ENCODE data around the gene CDC7. TPM values are rescaled to one million over a fixed set of nuclear protein-coding genes. Genes with fewer than 3 reads are reported as not detected.

Gene CDC7
- total RNA-seq, 1 donor from 2014 or later: 16.3 TPM

DNA sequence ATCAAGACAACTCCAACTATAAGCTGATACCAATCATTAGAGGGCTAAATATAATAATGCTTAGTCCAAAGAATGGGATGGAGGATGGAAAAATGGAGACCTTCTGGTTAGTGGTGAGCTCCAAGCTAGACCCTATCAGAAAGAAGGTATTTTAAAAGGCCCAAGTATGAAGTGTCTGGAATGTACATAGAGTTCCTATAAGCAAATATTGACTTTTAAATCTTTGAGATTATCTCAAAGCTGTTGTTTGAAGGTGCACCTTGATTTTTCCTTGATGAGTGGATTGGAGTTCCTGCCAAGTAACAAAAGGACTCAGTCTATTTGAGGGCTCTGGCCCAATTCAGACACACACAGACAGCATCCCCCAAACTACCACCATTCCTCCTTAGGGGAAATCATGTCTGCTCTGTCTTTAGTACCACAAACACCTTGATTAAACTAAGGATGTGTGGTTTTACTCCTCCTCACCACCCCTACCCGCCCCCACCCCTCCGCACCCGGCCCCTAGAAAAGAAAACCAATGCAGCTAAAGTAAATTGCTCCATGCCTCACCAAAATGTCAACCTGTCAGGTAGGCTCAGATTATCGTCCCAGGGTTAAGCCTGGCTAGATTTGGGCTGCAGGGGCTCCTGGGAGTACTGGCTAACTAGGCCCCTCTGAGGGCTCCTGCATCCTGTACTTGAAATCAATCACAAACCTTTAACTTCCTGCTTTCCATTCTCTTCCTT lies 59.4 kb downstream of the CDC7 start:
- no peak for DNase-seq (ENCODE audit: low spot score in 2 of 2, unreplicated experiment in 2 of 2)
- H3K4me3 Mint-ChIP-seq: no peak overlapping the region
- no peaks in the 10 kb centered on the region for H3K27me3 Mint-ChIP-seq (ENCODE audit: low read depth)
- no peaks in the 10 kb centered on the region for H3K36me3 Mint-ChIP-seq
- H3K27ac Mint-ChIP-seq: no peak overlapping the region
- peaks cover 33% of the 10 kb centered on the region for H3K4me1 Mint-ChIP-seq
- peaks cover 8% of the 10 kb centered on the region for H3K9me3 Mint-ChIP-seq
- TF ChIP-seq, protein P1, sequence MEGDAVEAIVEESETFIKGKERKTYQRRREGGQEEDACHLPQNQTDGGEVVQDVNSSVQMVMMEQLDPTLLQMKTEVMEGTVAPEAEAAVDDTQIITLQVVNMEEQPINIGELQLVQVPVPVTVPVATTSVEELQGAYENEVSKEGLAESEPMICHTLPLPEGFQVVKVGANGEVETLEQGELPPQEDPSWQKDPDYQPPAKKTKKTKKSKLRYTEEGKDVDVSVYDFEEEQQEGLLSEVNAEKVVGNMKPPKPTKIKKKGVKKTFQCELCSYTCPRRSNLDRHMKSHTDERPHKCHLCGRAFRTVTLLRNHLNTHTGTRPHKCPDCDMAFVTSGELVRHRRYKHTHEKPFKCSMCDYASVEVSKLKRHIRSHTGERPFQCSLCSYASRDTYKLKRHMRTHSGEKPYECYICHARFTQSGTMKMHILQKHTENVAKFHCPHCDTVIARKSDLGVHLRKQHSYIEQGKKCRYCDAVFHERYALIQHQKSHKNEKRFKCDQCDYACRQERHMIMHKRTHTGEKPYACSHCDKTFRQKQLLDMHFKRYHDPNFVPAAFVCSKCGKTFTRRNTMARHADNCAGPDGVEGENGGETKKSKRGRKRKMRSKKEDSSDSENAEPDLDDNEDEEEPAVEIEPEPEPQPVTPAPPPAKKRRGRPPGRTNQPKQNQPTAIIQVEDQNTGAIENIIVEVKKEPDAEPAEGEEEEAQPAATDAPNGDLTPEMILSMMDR (IDR thresholded peaks at IDR 0.05; ENCODE audit: unreplicated experiment): no peak

DNA sequence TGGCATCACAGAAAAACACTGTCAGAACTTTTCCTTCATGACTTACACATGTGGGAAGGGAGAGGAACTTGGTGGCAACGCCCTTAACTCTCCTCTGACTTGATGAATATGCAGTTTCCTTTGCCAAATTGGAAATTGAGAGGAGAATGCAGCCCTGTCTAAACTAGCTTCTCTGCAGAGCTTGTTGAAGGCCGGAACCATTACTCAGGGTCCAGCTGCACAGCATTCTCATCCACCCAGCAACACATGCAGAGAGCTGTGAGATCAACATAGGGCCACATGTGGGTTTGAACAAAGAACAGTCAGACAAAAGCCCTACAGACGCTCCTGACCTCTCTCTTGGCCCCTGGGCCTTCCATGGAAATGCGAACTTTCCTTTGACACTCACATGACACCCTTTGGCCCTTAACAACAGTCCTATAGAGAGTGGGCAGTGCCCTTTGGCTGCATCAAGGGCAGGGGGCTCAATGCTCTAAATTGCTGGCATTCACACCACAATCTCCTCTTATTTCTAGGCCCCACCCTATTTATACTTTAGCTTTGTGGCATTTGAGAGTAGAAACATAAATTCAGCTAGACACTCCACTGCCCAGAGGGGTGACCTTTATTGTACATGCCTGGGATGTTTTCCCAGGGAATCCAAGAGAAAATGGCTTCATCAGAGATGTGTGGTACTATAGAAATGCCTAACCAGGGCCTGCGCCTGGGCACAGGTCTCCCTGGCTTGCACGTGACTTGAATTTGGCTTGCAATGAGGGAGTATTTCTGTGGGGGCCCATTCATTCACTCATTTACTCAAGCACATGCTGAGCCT lies 64.4 kb downstream of the CDC7 start:
- Mint-ChIP-seq H3K36me3 (no peaks in the 10 kb centered on the region), H3K27ac (no peak overlapping the region), H3K4me1 (peaks cover 10% of the 10 kb centered on the region), H3K27me3 (ENCODE audit: low read depth) (peaks cover 1% of the 10 kb centered on the region), H3K4me3 (no peak overlapping the region), H3K9me3 (peaks cover 8% of the 10 kb centered on the region)
- no peak for DNase-seq (ENCODE audit: low spot score in 2 of 2, unreplicated experiment in 2 of 2)
- TF ChIP-seq, protein P1 (IDR thresholded peaks at IDR 0.05; ENCODE audit: unreplicated experiment): no peak

DNA sequence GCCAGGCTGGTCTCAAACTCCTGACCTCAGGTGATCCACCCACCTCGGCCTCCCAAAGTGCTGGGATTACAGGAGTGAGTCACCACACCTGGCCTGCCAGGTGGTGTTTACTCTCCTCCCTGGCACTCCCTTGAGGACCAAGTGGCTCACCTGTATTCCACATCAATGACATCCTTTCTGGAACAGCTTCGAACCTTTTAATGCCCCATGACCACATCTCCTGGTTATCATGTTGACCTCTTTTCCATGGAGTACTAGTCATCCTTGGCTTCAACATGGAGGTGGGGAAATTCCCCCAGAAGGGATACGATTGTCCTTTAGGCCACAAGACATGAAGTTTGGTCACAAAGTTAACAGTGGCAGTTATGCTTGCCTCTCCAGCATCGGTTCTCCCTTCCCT lies 66.9 kb downstream of the CDC7 start:
- Mint-ChIP-seq H3K9me3 (peaks cover 8% of the 10 kb centered on the region), H3K36me3 (no peaks in the 10 kb centered on the region), H3K27me3 (ENCODE audit: low read depth) (peaks cover 1% of the 10 kb centered on the region), H3K4me3 (no peak overlapping the region), H3K27ac (no peak overlapping the region), H3K4me1 (no peaks in the 10 kb centered on the region)
- TF ChIP-seq, protein P1 (IDR thresholded peaks at IDR 0.05; ENCODE audit: unreplicated experiment): no peak
- no peak for DNase-seq (ENCODE audit: low spot score in 2 of 2, unreplicated experiment in 2 of 2)

DNA sequence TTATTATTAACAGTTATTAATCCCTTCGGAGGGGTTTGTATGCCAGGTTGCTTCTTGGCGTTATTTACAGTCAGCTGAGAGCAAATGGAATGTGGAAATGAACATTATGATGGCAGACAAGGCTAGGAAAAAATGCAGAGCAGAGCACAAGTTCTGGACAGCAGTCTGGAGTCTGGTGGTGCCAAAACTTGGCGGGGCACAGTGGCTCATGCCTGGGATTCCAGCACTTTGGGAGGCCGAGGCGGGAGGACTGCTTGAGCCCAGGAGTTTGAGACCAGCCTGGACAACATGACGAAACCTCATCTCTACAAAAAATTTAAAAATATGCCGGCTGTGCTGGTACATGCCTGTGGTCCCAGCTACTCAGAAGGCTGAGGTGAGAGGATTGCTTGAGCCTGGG lies 67.6 kb downstream of the CDC7 start:
- Mint-ChIP-seq H3K4me3 (no peak overlapping the region), H3K27me3 (ENCODE audit: low read depth) (peaks cover 1% of the 10 kb centered on the region), H3K9me3 (peaks cover 8% of the 10 kb centered on the region), H3K27ac (no peak overlapping the region), H3K4me1 (no peaks in the 10 kb centered on the region), H3K36me3 (no peaks in the 10 kb centered on the region)
- no peak for DNase-seq (ENCODE audit: low spot score in 2 of 2, unreplicated experiment in 2 of 2)
- TF ChIP-seq, protein P1 (IDR thresholded peaks at IDR 0.05; ENCODE audit: unreplicated experiment): no peak

DNA sequence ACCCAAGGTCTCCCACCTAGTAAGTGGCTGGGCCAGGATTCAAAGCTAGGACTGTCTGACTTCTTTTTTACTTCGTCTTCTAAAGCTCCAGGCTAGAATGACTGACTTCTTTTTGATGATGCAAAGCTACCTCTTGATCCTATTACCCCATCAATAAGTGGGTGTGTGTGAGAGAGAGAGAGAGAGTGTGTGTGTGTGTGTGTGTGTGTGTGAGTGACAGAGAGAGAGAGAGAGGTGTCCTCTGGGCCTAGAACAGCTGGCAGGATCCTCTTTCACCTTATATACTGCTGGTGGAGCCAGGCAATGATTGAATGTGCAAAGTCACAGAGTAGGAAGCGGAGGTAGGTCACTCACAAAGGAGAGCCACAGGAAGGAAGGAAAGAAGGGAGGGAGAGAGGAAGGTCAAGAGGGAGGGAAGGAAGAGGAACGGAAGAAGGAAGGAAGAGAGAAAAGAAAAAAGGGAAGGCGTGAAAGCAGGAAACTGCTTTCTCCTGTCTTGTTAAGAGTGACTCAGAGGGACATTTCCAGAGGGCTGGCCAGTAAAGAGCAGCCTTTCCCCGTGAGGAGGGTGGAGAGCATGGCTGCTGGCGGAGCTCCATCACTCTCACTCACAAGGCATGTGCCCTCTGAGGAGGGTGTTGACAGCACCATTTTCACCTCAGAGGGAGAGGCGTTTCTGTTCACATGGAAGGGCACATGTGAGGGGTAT lies 68.9 kb downstream of the CDC7 start:
- Mint-ChIP-seq H3K9me3 (peaks cover 4% of the 10 kb centered on the region), H3K27ac (no peak overlapping the region), H3K4me1 (peaks cover under 1% of the 10 kb centered on the region), H3K4me3 (no peak overlapping the region), H3K36me3 (no peaks in the 10 kb centered on the region), H3K27me3 (ENCODE audit: low read depth) (peaks cover 1% of the 10 kb centered on the region)
- no peak for DNase-seq (ENCODE audit: low spot score in 2 of 2, unreplicated experiment in 2 of 2)
- TF ChIP-seq, protein P1 (IDR thresholded peaks at IDR 0.05; ENCODE audit: unreplicated experiment): no peak

Data from mesothelial cell of epicardium (in vitro differentiated cells).